Measurements from ENCODE around the gene GGT7.

Gene GGT7

DNA sequence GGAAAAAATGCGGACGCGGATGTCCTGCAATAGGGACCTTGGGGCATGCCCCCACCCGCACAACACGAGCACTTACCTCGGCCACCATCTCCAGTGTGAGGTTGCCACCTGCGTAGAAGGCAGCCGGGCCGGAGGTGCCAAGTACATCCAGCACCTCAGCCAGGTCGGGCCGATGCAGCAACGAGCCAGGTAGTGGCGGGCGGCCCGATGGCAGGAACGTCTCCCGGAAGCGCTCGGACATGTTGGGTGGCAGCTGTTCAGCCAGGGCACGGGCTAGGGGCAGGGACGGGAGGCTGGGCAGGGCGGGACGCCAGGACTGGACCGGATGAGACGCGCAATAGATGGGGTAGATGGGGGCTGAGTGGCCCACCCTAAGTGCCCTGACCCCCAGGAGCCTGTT lies 13.3 kb downstream of the GGT7 start:
- TF ChIP-seq, protein P1, sequence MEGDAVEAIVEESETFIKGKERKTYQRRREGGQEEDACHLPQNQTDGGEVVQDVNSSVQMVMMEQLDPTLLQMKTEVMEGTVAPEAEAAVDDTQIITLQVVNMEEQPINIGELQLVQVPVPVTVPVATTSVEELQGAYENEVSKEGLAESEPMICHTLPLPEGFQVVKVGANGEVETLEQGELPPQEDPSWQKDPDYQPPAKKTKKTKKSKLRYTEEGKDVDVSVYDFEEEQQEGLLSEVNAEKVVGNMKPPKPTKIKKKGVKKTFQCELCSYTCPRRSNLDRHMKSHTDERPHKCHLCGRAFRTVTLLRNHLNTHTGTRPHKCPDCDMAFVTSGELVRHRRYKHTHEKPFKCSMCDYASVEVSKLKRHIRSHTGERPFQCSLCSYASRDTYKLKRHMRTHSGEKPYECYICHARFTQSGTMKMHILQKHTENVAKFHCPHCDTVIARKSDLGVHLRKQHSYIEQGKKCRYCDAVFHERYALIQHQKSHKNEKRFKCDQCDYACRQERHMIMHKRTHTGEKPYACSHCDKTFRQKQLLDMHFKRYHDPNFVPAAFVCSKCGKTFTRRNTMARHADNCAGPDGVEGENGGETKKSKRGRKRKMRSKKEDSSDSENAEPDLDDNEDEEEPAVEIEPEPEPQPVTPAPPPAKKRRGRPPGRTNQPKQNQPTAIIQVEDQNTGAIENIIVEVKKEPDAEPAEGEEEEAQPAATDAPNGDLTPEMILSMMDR (IDR thresholded peaks at IDR 0.05; ENCODE audit: low read length), result no peak
- TF ChIP-seq EZH2 (IDR thresholded peaks at IDR 0.05; ENCODE audit: borderline replicate concordance, low read length), result no peak
- Histone ChIP-seq H4K20me1 (ENCODE audit: insufficient read depth, low read length) (no peaks in the 10 kb centered on the region), H3K36me3 (ENCODE audit: insufficient read depth, low read length) (no peaks in the 10 kb centered on the region), H3K9me2 (ENCODE audit: low read depth, low read length) (no peaks in the 10 kb centered on the region), H3K9ac (ENCODE audit: low read length) (no peak overlapping the region), H3K79me2 (ENCODE audit: insufficient read depth, low read length) (no peaks in the 10 kb centered on the region), H3K4me2 (ENCODE audit: low read length) (no peak overlapping the region), H3K4me1 (ENCODE audit: insufficient read depth, low read length, severe bottlenecking) (no peaks in the 10 kb centered on the region), H3K4me3 (ENCODE audit: low read depth, low read length, poor library complexity, severe bottlenecking) (no peak overlapping the region), H3K9me3 (ENCODE audit: low read length) (no peaks in the 10 kb centered on the region), H3K27me3 (ENCODE audit: insufficient read depth, low read length) (no peaks in the 10 kb centered on the region), H3F3A (ENCODE audit: insufficient read depth, low read length) (no peaks in the 10 kb centered on the region), H3K27ac (ENCODE audit: low read depth, low read length, poor library complexity, severe bottlenecking) (no peak overlapping the region), H2AFZ (ENCODE audit: low read length) (no peak overlapping the region)

DNA sequence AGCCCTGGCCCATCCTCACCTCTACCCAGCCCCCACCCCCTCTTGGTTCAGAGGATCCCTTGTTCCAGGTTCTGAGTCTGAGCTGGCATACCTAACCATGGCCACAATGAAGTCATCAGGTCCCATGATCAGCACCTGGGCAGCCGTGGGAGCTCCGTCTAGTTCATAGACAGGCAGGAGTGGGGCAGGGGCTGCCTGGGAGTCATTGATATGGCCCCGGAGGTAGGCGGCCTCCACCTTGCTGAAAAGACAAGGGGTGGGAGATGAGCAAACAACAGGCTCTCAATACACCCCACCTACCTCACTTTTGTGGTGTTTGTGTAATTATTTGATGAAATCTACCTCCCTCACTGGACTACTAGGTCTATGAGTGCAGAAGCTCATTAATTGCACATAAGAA lies 20.4 kb downstream of the GGT7 start:
- Histone ChIP-seq H3K4me2 (ENCODE audit: low read length) (no peak overlapping the region), H2AFZ (ENCODE audit: low read length) (no peak overlapping the region), H3K36me3 (ENCODE audit: insufficient read depth, low read length) (no peaks in the 10 kb centered on the region; the same call in 1 of the 2 replicates), H3K4me1 (ENCODE audit: insufficient read depth, low read length, severe bottlenecking) (no peaks in the 10 kb centered on the region), H3K27me3 (ENCODE audit: insufficient read depth, low read length) (no peaks in the 10 kb centered on the region), H3K4me3 (ENCODE audit: low read depth, low read length, poor library complexity, severe bottlenecking) (no peak overlapping the region), H3K9me2 (ENCODE audit: low read depth, low read length) (no peaks in the 10 kb centered on the region), H3K27ac (ENCODE audit: low read depth, low read length, poor library complexity, severe bottlenecking) (no peak overlapping the region), H3K9me3 (ENCODE audit: low read length) (no peaks in the 10 kb centered on the region), H4K20me1 (ENCODE audit: insufficient read depth, low read length) (no peaks in the 10 kb centered on the region), H3K9ac (ENCODE audit: low read length) (no peak overlapping the region), H3F3A (ENCODE audit: insufficient read depth, low read length) (no peaks in the 10 kb centered on the region), H3K79me2 (ENCODE audit: insufficient read depth, low read length) (no peaks in the 10 kb centered on the region)
- TF ChIP-seq, protein P1 (IDR thresholded peaks at IDR 0.05; ENCODE audit: low read length), result no peak
- no peak for TF ChIP-seq EZH2 (IDR thresholded peaks at IDR 0.05; ENCODE audit: borderline replicate concordance, low read length)

DNA sequence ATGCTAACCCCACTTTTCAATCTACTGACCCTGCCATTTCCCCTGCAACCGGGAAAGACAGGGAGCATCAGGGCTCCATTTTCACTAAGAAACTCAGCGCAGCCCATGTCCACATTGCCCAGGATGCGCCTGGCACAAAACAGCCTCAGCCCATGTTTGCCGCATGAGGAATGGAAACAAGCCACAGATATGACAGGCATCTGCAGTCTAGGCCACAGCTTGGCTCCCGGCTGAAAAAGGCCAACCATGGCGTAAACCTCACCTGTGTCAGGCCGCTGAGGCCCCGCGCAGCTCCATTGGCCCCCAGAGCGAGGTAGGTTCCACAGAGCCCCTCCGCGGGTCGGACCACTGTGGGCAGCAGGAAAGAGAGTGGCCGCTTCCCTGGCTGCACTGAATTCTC lies 21.7 kb downstream of the GGT7 start:
- no peaks in the 10 kb centered on the region; the same call in 1 of the 2 replicates for H3K36me3 ChIP-seq (ENCODE audit: insufficient read depth, low read length)
- H3F3A ChIP-seq (ENCODE audit: insufficient read depth, low read length), result no peaks in the 10 kb centered on the region
- H4K20me1 ChIP-seq (ENCODE audit: insufficient read depth, low read length), result no peaks in the 10 kb centered on the region
- no peak overlapping the region for H2AFZ ChIP-seq (ENCODE audit: low read length)
- TF ChIP-seq EZH2 (IDR thresholded peaks at IDR 0.05; ENCODE audit: borderline replicate concordance, low read length), result no peak
- TF ChIP-seq, protein P1 (IDR thresholded peaks at IDR 0.05; ENCODE audit: low read length), result no peak
- no peak overlapping the region for H3K4me3 ChIP-seq (ENCODE audit: low read depth, low read length, poor library complexity, severe bottlenecking)
- H3K9me3 ChIP-seq (ENCODE audit: low read length), result no peaks in the 10 kb centered on the region
- no peak overlapping the region for H3K4me2 ChIP-seq (ENCODE audit: low read length)
- no peak overlapping the region for H3K9ac ChIP-seq (ENCODE audit: low read length)
- H3K9me2 ChIP-seq (ENCODE audit: low read depth, low read length), result no peaks in the 10 kb centered on the region
- no peaks in the 10 kb centered on the region for H3K79me2 ChIP-seq (ENCODE audit: insufficient read depth, low read length)
- H3K27ac ChIP-seq (ENCODE audit: low read depth, low read length, poor library complexity, severe bottlenecking), result no peak overlapping the region
- H3K4me1 ChIP-seq (ENCODE audit: insufficient read depth, low read length, severe bottlenecking), result no peaks in the 10 kb centered on the region
- H3K27me3 ChIP-seq (ENCODE audit: insufficient read depth, low read length), result no peaks in the 10 kb centered on the region

Measured in OCI-LY1 (cell line).